Testis (tissue), 3 donors: Measurements from ENCODE around the gene HMSD. TPM values are rescaled to one million over a fixed set of nuclear protein-coding genes. Genes with fewer than 3 reads are reported as not detected.

Source experiments
- DNase-seq: peaks from one replicate; pipeline ENCODE4 v3.0.0-alpha.2; 2019
- H3K27ac ChIP-seq, 2 donors: fragments of 200-600 bp; sonication (generic); one replicate each; pipeline ENCODE4 v1.5.1; 2019
- H3K27me3 ChIP-seq: fragments of 200-600 bp; sonication (generic); one replicate; pipeline ENCODE4 v1.5.1; 2019
- H3K36me3 ChIP-seq: fragments of 200-600 bp; sonication (generic); one replicate; pipeline ENCODE4 v1.5.1; 2017; ENCODE audit warnings: low read depth; ENCODE audit errors: missing control alignments
- H3K4me1 ChIP-seq: fragments of 200-600 bp; sonication (generic); one replicate; pipeline ENCODE4 v1.5.1; 2019
- H3K4me3 ChIP-seq, 2 donors: fragments of 200-600 bp; sonication (generic); one replicate each; pipeline ENCODE4 v1.5.1; 2017 to 2019
- H3K9me3 ChIP-seq: fragments of 200-600 bp; sonication (generic); one replicate; pipeline ENCODE4 v1.5.1; 2017
- CTCF ChIP-seq, 3 experiments: fragments of 450-650 bp in 2 of 3; fragments of 200-600 bp in 1 of 3; sonication (generic) in 1 of 3; IDR thresholded peaks; one replicate each; pipeline ENCODE4 v1.5.1; 2016 to 2019; ENCODE audit warnings: antibody characterized with exemption in 3 of 3, mild to moderate bottlenecking in 2 of 3, moderate library complexity in 1 of 3
- POLR2A ChIP-seq: fragments of 450-650 bp; IDR thresholded peaks from one replicate; pipeline ENCODE4 v1.6.1; 2017; ENCODE audit warnings: antibody characterized with exemption, mild to moderate bottlenecking, moderate library complexity
- WGBS, 2 donors: methylation state at CpG; one replicate each; pipeline ENCODE4 v1.1.5; 2018; 5-methylcytosine and 5-hydroxymethylcytosine counted together
- intact Hi-C: fragments of 100-400 bp; cut with DNase I; formaldehyde crosslinking; loops from one replicate; pipeline ENCODE4 v1.15.1; 2023; ENCODE audit warnings: low total_unique reads
- polyA plus RNA-seq: library from polyadenylated mRNA; stranded (reverse); fragments of 350-450 nt; fragmentation: Illumina TruSeq; extraction: RNeasy Lipid Tissue Mini Kit (QIAGEN cat#74804); gene quantifications from one replicate; pipeline ENCODE4 v1.2.3, GENCODE V29; 2014; ENCODE audit warnings: low read depth, low replicate concordance; ENCODE audit not compliant: insufficient read depth
- total RNA-seq, 2 donors: library from RNA; depleted of rRNA; stranded (reverse); fragments of >200 nt; gene quantifications; one replicate each; pipeline ENCODE4 v1.2.3, GENCODE V29; 2016

HMSD gene
- total and polyA plus RNA-seq, 3 donors from 2014 or later = 0.19 to 0.53 (median 0.39) TPM

DNA sequence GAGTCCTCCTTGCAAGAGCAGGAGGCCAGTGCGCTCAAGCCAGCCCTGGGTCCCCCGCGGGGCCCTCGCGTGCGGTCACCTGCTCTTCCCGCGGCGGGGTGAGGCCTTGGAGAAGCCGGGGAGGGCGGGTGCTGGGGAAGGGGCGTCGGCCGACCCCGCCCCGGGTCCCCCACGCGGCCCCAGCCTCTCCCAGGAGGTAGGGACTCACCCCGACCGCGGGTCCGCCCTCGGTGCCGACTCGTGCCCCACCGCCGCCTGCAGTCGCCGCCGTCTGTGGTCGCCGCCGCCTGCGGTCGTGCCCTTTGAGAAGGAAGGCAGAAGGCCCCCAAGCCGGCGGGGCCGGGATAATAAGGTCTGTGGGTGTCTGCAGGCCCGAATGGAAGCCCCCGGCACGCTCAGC, 53.5 kb downstream of the HMSD start:
- H3K9me3 ChIP-seq = no peaks in the 10 kb centered on the region
- peak overlapping the region in 1 of 2 donors; percentile 43 for H3K4me3 ChIP-seq
- TF ChIP-seq CTCF (IDR thresholded peaks at IDR 0.05) (no peak), POLR2A (no peak)
- no peak for DNase-seq
- no peaks in the 10 kb centered on the region for H3K36me3 ChIP-seq
- H3K27me3 ChIP-seq = no peaks in the 10 kb centered on the region
- WGBS, 2 donors = 45 to 67% methylated on average over 12 to 33 of the region's 41 CpGs
- intact Hi-C loops = no loop called here
- no peak overlapping the region for H3K27ac ChIP-seq
- no peaks in the 10 kb centered on the region for H3K4me1 ChIP-seq

GRCh38 chr18:64009305-64009704, 60.2 kb downstream of the HMSD start:
- TF ChIP-seq POLR2A (no peak), CTCF (IDR thresholded peaks at IDR 0.05) (no peak)
- Histone ChIP-seq H3K9me3 (no peaks in the 10 kb centered on the region), H3K4me3 (no peak overlapping the region), H3K27ac (no peak overlapping the region), H3K36me3 (no peaks in the 10 kb centered on the region), H3K4me1 (no peaks in the 10 kb centered on the region), H3K27me3 (no peaks in the 10 kb centered on the region)
- intact Hi-C loops = no loop called here
- DNase-seq = no peak
- WGBS, 2 donors = 78 to 80% methylated on average over 3 of the region's 3 CpGs

Other genes with a start within 250 kb of the HMSD start
- 1 to 10 TPM in 1 of 2 donors, under 1 TPM in 1; 0.50 to 2.0 TPM for gene SERPINB11, start 246.3 kb upstream of the HMSD start, total RNA-seq
- 0.34 TPM for gene SERPINB11, start 246.3 kb upstream of the HMSD start, polyA plus RNA-seq
- under 1 TPM in 1 of 2 donors, not detected in 1; 0.25 TPM for gene SERPINB7, start 173.9 kb upstream of the HMSD start, total RNA-seq
- gene SERPINB7, start 173.9 kb upstream of the HMSD start, polyA plus RNA-seq = 0.16 TPM
- not detected for gene SERPINB2, start 61.6 kb upstream of the HMSD start, total RNA-seq
- gene SERPINB2, start 61.6 kb upstream of the HMSD start, polyA plus RNA-seq = not detected
- gene SERPINB10, start 41.3 kb upstream of the HMSD start, total RNA-seq = not detected
- gene SERPINB10, start 41.3 kb upstream of the HMSD start, polyA plus RNA-seq = not detected
- 1 to 10 TPM; 5.0 to 7.2 TPM for gene SERPINB8, start 20.8 kb downstream of the HMSD start, total RNA-seq
- 4.9 TPM for gene SERPINB8, start 20.8 kb downstream of the HMSD start, polyA plus RNA-seq
- gene LINC00305, start 199.8 kb downstream of the HMSD start, total RNA-seq = not detected
- gene LINC00305, start 199.8 kb downstream of the HMSD start, polyA plus RNA-seq = 13.2 TPM